MCF 10A (cell line): ENCODE results near the gene DKKL1. TPM values are rescaled to one million over a fixed set of nuclear protein-coding genes. Genes with fewer than 3 reads are reported as not detected.

Experiments
- BruUV-seq: library from RNA; stranded (reverse); fragments of 400-500 nt; replicated peaks from 2 replicates; lab custom pipeline; 2021; lab: Mats Ljungman, UMichigan
- CTCF ChIA-PET: fragments of 300-600 bp; sonication (Branson Sonifier 250); formaldehyde crosslinking; extraction: SDS; loops from one replicate; lab custom pipeline; 2021; ENCODE audit warnings: antibody characterized with exemption, inconsistent platforms; lab: Yijun Ruan, JAX
- POLR2A ChIA-PET: fragments of 300-600, 350-650 bp; sonication (Branson Sonifier 250); formaldehyde crosslinking; extraction: SDS; loops from one replicate; lab custom pipeline; 2020; ENCODE audit warnings: antibody characterized with exemption, inconsistent platforms; lab: Yijun Ruan, JAX
- DNase-seq: peaks from one replicate; pipeline ENCODE4 v3.0.0-alpha.2; 2018; ENCODE audit not compliant: unreplicated experiment
- H3K27ac Mint-ChIP-seq: one replicate; pipeline ENCODE4 v1.8.0; 2022; ENCODE audit warnings: mild to moderate bottlenecking, low read depth, mixed read lengths; ENCODE audit not compliant: unreplicated experiment
- H3K27me3 Mint-ChIP-seq: one replicate; pipeline ENCODE4 v1.8.0; 2022; ENCODE audit warnings: mixed read lengths; ENCODE audit not compliant: insufficient read depth, unreplicated experiment
- H3K36me3 Mint-ChIP-seq: one replicate; pipeline ENCODE4 v1.8.0; 2022; ENCODE audit warnings: mild to moderate bottlenecking, moderate library complexity, mixed read lengths; ENCODE audit not compliant: insufficient read depth, unreplicated experiment
- H3K4me1 Mint-ChIP-seq: one replicate; pipeline ENCODE4 v1.8.0; 2022; ENCODE audit warnings: mixed read lengths; ENCODE audit not compliant: insufficient read depth, unreplicated experiment
- H3K4me3 Mint-ChIP-seq: one replicate; pipeline ENCODE4 v1.8.0; 2022; ENCODE audit warnings: mild to moderate bottlenecking, moderate library complexity, mixed read lengths; ENCODE audit not compliant: unreplicated experiment
- H3K9me3 Mint-ChIP-seq: one replicate; pipeline ENCODE4 v1.8.0; 2022; ENCODE audit warnings: mixed read lengths; ENCODE audit not compliant: unreplicated experiment
- CTCF ChIP-seq: fragments of 200-600 bp; IDR thresholded peaks from one replicate; pipeline ENCODE4 v1.8.0; 2022; ENCODE audit warnings: antibody characterized with exemption, mild to moderate bottlenecking; ENCODE audit not compliant: unreplicated experiment
- intact Hi-C: fragments of 100-400 bp; cut with micrococcal nuclease; formaldehyde crosslinking; loops from 2 replicates; pipeline ENCODE4 v1.14.1; 2022
- total RNA-seq: library from RNA; stranded (reverse); gene quantifications from 2 replicates; pipeline ENCODE4 v1.2.3, GENCODE V29; 2022

Gene DKKL1
- total RNA-seq, 1 experiment from 2014 or later, result not detected

- H3K4me1 Mint-ChIP-seq, result peaks cover 4% of the 10 kb centered on the region
- no peak for DNase-seq
- CTCF ChIA-PET, result no interaction called here
- POLR2A ChIA-PET, result interaction anchor here (0.5 kb wide), 1 partner anchor 49 kb away, joined by 3 read pairs; no protein-coding TSS in a partner anchor
- H3K9me3 Mint-ChIP-seq, result no peaks in the 10 kb centered on the region
- BruUV-seq, result no TSS peak
- no peak overlapping the region for H3K27ac Mint-ChIP-seq
- no peak for TF ChIP-seq CTCF
- H3K36me3 Mint-ChIP-seq, result no peaks in the 10 kb centered on the region
- intact Hi-C loops, result no loop called here
- H3K4me3 Mint-ChIP-seq, result no peak overlapping the region
- H3K27me3 Mint-ChIP-seq, result peaks cover 18% of the 10 kb centered on the region
Observed at GRCh38 chr19:49398931-49399330, 35.3 kb downstream of the DKKL1 start.

GRCh38 chr19:49400029-49400428 is 36.4 kb downstream of the DKKL1 start:
- POLR2A ChIA-PET, result no interaction called here
- H3K9me3 Mint-ChIP-seq, result no peaks in the 10 kb centered on the region
- peaks cover 18% of the 10 kb centered on the region for H3K27me3 Mint-ChIP-seq
- H3K27ac Mint-ChIP-seq, result no peak overlapping the region
- DNase-seq, result peak; percentile 45
- H3K36me3 Mint-ChIP-seq, result no peaks in the 10 kb centered on the region
- CTCF ChIA-PET, result no interaction called here
- H3K4me1 Mint-ChIP-seq, result peaks cover 4% of the 10 kb centered on the region
- intact Hi-C loops, result no loop called here
- TF ChIP-seq CTCF, result no peak
- no TSS peak for BruUV-seq
- H3K4me3 Mint-ChIP-seq, result no peak overlapping the region

- intact Hi-C loops, result no loop called here
- Mint-ChIP-seq H3K4me3 (no peak overlapping the region), H3K9me3 (no peaks in the 10 kb centered on the region), H3K4me1 (no peaks in the 10 kb centered on the region), H3K27me3 (peaks cover 18% of the 10 kb centered on the region), H3K36me3 (no peaks in the 10 kb centered on the region), H3K27ac (no peak overlapping the region)
- peak; percentile 60 for DNase-seq
- ChIA-PET POLR2A (interaction anchor here (0.7 kb wide), 1 partner anchor 22 kb away, joined by 3 read pairs; no protein-coding TSS in a partner anchor), CTCF (interaction anchor here (1.0 kb wide), 2 partner anchors 12 to 70 kb away, joined by 3 to 5 read pairs; partner anchors contain the start of gene FLT3LG)
- no peak for TF ChIP-seq CTCF
- BruUV-seq, result no TSS peak
Observed at GRCh38 chr19:49403404-49404187, 39.9 kb downstream of the DKKL1 start.

GRCh38 chr19:49407079-49407478 is 43.4 kb downstream of the DKKL1 start:
- POLR2A ChIA-PET, result interaction anchor here (0.6 kb wide), 1 partner anchor 45 kb away, joined by 4 read pairs; the partner anchor contains the start of gene TEAD2
- no TSS peak for BruUV-seq

More at GRCh38 chr19:49407079-49407478, 43.4 kb downstream of the DKKL1 start:
- no peak overlapping the region for H3K4me3 Mint-ChIP-seq
- CTCF ChIA-PET, result interaction anchor here (1.5 kb wide), 1 partner anchor 10 kb away, joined by 3 read pairs; no protein-coding TSS in a partner anchor
- DNase-seq, result no peak
- TF ChIP-seq CTCF, result no peak
- H3K27ac Mint-ChIP-seq, result peak overlapping the region; percentile 41
- no peaks in the 10 kb centered on the region for H3K36me3 Mint-ChIP-seq
- no peaks in the 10 kb centered on the region for H3K4me1 Mint-ChIP-seq
- peaks cover 12% of the 10 kb centered on the region for H3K27me3 Mint-ChIP-seq
- intact Hi-C loops, result no loop called here
- H3K9me3 Mint-ChIP-seq, result no peaks in the 10 kb centered on the region
